Sigmoid colon (tissue), 4 donors: ENCODE data around the gene IGFL1.

Experiments
- POLR2AphosphoS5 ChIP-seq, 4 donors: sonication (generic); formaldehyde crosslinking; IDR thresholded peaks; one replicate each; pipeline ENCODE4 v1.6.1; 2017; ENCODE audit warnings: antibody characterized with exemption in 4 of 4
- TF ChIP-seq, protein P1 (sequence below), 4 experiments: fragments of 450-650 bp in 3 of 4; fragments of 200-600 bp in 1 of 4; IDR thresholded peaks; one replicate each; pipeline ENCODE4 v1.5.1; 2016 to 2019; ENCODE audit warnings: antibody characterized with exemption in 4 of 4, mild to moderate bottlenecking in 3 of 4, moderate library complexity in 2 of 4

DNA sequence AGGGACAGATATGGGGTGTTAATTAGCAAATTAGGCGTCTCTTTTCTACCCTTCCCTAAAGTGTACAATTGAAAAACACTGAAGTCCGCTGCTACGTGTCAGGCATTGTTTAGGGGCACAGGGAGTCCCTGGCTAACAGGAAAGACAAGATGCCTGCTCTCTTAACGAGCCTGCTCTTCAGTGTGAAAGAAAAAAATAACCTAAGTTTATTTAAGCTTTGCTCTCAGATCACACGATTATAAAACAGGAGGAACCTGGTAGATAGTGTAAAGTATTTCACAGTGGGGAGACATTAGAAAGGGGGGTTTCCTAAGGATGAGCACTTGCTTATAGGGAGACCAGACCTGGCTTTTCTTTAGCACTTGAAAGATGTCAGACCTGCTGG lies 42.8 kb upstream of the IGFL1 start:
- TF ChIP-seq, protein P1, sequence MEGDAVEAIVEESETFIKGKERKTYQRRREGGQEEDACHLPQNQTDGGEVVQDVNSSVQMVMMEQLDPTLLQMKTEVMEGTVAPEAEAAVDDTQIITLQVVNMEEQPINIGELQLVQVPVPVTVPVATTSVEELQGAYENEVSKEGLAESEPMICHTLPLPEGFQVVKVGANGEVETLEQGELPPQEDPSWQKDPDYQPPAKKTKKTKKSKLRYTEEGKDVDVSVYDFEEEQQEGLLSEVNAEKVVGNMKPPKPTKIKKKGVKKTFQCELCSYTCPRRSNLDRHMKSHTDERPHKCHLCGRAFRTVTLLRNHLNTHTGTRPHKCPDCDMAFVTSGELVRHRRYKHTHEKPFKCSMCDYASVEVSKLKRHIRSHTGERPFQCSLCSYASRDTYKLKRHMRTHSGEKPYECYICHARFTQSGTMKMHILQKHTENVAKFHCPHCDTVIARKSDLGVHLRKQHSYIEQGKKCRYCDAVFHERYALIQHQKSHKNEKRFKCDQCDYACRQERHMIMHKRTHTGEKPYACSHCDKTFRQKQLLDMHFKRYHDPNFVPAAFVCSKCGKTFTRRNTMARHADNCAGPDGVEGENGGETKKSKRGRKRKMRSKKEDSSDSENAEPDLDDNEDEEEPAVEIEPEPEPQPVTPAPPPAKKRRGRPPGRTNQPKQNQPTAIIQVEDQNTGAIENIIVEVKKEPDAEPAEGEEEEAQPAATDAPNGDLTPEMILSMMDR (IDR thresholded peaks at IDR 0.05): no peak
- no peak for TF ChIP-seq POLR2AphosphoS5 (IDR thresholded peaks at IDR 0.05)
